GM19455 (cell line): Measurements from ENCODE around the gene PSD4.

Experiments used
- ATAC-seq: cut with Tn5 transposase; IDR thresholded peaks from one replicate; pipeline ENCODE4 v1.9.1; 2021; ENCODE audit not compliant: unreplicated experiment

PSD4 gene

DNA sequence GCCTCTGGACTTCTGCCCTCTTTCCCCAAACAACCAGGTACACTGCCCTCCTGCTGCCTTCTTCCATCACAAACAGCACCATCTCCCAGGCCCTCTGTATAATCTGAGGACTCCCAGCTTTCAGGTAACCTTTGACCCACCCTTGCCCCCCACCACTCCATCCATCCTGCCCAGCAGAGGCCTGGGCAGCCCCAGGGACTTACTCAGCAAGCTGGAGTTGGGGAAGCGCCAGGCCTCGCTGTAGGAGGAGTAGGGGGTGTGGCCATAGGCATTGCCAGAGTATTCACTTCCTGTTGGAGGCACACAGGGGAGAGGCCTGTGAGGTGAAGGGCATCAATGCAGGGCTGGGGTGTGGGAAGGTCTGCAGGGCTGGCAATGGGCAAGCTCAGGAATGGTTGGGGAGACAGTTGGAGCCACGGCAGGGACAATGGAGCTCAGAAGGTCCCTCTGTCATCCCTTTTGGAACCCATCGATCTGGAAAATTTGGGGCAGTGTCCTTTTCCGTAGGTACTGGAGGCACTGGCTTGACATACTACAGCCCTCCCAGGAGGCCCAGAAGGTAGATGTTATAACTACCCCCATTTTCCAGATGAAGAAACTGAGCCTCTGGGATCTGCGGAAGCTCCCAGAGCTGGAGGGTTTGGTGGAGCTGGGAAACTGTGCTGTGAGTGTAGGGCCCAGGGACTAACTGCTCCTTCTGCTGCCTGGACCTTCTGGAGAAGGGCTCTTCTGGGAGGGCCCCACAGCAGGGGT is 46.3 kb downstream of the PSD4 start:
- no peak for ATAC-seq

GRCh38 chr2:113220970-113221708 is 47.4 kb downstream of the PSD4 start:
- no peak for ATAC-seq

GRCh38 chr2:113221846-113222245 is 48.1 kb downstream of the PSD4 start:
- no peak for ATAC-seq

DNA sequence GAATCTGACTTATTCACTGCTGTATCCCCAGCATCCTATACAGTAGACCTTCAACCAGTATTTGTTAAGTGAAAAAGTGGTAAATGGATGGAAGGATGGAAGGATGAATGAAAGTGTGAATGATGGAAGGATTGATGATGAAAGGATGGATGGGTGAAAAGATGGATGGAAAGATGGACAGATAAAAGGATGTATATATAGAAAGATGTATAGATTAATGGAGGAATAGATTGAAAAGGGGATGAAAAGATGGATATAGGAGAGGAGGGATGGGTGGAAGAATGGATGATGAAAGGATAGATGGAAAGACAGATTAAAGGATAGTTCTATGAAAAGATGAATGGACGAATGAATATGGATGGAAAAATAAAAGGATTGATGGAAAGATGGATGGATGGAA is 50.0 kb downstream of the PSD4 start:
- ATAC-seq = no peak

- ATAC-seq = no peak
These were observed 51.0 kb downstream of the PSD4 start for GRCh38 chr2:113224647-113225236.

DNA sequence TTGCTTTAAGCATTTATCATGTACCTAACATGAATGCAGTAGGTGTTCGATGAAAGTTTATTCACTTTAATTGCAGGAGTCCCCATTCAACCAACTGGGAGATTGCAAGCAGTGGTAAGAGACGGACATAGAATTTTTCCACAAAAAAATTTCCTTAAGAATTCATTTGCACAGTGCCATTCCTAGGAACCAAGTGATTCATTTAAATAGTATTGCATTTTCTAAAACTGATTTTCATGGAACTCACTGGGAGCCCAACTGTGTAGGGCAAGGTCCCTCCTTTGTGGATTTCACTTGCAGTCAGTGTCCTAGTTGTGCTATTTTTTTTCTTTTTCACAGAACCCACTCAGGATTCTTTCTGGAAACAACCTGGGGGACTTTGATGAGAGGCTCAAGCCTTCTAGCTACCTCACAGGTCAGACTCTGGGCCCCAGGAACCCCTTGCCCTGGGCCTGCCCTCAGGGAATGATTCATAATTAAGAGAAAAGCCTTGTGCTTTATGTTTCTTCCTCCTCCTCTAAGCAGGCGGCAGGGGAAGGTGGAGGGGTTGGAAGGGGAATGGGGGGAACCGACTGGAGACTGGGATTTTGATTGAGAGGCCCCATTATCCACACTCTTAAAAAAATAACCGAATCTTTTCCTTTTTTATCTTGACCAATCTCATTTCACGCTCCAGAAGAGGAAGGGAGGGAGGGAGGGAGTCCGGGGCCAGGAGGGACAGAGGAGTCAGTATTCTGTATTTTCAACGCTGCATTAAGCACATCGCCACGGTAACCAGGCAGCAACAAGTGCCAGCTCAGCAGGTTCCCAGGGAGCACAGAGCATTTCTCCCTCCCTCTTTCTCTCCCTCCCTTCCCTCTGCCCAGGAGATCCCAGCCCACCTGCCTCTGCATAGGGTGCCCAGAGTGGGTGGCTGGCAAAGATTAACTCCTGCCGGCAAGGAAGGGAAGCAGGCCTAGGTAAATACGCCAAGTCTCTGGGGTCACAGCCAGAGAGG is 51.8 kb downstream of the PSD4 start:
- no peak for ATAC-seq

- ATAC-seq = no peak
These were observed 52.7 kb downstream of the PSD4 start for GRCh38 chr2:113226462-113226861.

DNA sequence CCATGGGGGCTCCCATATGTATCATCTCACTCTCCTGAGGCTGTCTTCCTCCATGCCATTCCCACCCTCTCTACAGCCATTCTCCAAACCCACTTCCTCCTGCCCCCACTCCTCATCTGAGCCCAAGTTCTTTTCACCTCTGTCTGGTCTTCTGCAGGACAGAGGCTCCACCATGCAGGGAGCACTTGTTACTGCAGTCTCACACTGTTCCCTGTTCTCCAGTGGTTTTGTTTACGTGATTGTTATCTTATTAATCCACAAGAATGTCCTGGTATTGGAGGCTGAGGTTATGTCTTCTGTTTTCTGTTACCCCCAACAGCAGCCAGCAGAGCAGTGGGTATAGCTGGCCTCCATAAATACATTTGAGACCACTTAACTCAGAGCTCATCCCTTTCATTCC is 53.5 kb downstream of the PSD4 start:
- ATAC-seq = no peak

GRCh38 chr2:113227698-113228097 is 53.9 kb downstream of the PSD4 start:
- no peak for ATAC-seq

DNA sequence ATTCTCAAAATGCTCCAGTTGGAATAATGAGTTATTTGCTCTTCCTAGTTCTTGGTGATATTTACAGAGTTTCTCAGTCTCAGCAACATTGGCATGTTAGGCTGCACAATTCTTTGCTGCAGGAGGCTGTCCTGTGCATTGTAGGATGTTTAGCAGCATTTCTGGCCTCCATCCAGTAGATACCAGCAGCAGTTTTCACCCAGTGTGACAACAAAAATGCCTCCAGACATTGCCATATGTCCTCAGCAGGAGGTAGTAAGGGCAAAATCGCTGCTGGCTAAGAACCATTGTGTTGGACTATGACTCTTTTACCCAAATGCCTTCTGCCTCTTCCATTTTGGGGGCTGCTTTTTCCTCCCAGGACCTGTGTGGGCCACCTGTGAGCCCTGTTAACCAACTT is 54.6 kb downstream of the PSD4 start:
- no peak for ATAC-seq

DNA sequence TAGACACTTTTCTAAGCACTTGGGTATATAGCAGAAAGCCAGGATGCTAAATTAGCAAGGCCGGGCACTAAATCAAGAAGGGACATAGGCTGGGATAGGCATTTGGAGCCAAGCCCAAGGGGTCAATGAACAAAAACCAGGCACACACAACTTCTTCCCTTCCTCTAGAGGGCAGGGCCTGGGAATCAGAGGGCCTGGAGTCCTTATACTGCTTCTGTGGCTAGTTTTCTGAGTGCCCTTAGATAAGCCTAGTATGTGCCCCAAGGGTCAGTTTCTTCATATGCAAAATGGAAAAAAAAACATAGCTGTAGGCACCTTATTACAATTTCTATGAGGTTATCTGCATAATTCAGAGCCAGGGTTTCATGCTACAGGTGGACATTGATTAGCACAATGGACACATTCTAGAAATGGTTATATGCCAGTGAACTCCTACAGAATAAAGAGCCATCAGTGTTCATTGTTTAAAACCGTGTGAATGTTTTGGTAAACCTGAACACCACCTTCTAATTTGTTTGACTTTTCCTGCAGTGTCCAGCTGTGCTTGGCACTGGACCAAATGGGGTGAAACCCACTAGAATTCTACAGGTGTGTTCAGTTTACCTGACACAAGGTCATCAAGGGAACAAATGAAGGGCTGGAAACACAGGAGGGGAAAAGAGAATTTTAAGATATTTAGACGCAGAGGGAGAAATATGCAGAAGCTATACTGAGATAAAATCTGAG is 55.4 kb downstream of the PSD4 start:
- no peak for ATAC-seq

- no peak for ATAC-seq
These were observed 56.0 kb downstream of the PSD4 start for GRCh38 chr2:113229795-113230194.

GRCh38 chr2:113230531-113230930 is 56.8 kb downstream of the PSD4 start:
- ATAC-seq = no peak

DNA sequence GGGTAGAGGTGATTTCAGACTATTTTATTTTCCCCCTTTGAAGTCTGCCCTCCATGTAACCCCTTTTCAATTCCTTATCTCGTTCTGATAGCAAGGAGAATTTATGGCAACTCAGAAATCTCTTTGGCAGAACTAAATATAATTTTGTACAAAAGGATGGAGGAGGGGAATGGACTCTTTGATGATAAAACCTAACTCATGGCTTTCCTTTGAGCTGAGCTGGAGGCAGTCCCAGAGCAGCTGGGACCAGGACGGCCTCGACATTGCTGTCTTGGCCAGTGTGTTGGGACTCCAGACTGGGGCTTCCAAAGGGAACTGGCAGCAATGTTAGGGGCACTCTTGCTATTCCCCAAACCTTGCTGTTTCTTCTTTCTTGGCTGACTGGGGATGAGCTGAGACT is 57.3 kb downstream of the PSD4 start:
- no peak for ATAC-seq

DNA sequence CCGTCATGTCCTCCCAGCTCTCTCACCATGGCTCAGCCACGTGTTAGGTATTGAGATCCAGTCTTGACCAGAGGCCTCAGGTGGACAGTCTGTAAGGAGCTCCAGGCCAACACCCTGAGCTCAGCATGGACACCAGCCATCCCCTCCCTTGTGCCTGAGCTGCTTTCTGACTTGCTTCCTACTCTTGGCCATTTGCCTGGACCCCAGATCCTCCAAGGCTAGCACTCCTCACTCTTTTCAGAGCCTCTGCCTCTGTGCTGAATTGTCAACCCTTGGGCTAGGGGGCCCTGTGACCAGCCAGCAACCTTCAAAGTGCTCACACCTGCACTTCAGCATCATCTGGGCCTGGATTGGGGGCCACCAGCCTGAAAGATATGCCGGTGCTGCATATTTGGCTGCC is 58.4 kb downstream of the PSD4 start:
- ATAC-seq = no peak

DNA sequence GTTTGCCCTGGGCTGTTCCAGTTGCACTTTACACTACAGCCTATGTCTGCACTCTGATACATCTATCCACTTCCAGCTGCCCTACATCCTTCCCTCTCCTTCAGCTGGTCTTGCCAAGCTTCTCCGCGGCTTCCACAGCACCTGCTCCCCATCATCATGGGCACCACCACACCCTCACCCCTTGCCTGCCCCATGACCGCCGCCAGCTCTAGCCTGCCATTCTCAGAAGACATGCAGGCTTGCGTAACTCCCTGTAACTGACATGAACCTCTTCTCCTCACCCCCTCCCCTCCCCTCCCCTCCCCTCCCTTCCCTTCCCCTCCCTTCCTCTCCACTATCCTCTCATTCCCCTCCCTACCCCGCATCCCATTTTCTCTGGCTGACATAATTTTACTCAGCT is 59.0 kb downstream of the PSD4 start:
- ATAC-seq = no peak

DNA sequence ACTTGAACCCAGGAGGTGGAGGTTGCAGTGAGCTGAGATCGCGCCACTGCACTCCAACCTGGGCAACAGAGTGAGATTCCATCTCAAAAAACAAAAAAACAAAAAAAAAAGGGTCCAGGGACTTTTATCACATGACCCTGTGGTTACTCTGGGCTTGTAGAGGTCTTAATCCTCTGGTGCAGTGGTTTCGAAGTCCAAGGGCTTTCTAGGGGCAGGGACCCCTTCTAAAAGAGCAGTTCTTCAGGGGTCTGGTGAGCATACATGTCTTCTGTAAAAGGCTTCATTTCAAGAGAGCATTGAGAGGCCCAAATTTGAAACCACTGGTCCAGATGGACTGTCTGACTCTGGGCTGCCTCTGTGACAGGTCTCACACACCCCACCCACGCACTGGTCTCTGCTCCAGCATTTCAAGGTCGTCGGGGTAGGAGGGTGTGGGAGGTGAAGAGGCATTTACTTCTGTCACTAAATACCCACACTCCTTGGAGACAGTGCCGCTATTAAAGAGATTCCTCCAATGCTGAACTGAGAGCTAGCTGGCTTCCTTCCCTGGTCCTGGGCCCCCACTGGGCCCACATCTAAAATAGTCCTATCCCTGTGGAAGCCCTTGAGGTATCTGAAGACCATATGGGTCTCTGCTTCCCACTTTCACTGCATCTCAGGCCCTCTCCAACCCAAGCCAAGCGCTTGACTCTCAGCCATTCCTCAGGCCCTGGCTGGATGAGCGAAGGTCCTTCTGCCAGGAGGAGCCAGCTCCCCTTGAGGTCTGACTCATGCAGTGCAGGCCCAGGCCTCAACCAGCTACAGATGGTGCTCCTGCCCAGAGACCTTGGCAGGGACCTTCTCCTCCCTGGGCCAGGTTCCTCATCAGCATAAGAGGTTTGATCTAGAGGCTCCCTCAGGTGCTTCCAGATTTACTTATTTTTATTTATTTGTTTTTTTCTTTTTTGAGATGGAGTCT is 60.1 kb downstream of the PSD4 start:
- no peak for ATAC-seq

DNA sequence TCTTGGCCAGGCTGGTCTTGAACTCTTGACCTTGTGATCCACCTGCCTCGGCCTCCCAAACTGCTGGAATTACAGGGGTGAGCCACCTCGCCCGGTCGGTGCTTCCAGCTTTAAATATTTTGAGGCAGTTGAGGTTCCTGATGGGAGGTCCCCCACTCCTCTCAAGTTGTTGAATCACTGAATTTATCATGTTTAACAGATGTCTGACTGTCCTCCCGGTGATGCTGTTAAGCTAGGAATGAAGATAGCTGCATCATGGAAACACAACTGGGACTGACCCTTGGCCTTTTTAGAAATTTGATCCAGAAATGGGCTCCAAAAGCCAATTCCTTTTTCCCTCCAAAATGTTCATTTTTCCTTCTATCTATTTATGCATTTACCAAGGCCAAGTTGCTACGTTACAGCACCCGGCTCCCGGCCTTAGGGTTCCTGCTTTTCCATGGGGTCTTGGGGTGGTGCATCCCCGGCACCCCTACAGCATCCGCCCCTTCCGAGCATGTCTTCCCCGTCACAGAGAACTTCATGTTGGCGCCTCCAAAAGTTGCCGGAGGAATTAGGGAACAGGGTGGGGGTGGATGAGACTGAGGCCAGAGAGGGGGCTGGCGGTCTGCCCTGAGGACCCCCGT is 61.1 kb downstream of the PSD4 start:
- no peak for ATAC-seq
